ENCODE data around the gene GABRB3. TPM values are rescaled to one million over a fixed set of nuclear protein-coding genes. Genes with fewer than 3 reads are reported as not detected.

The GABRB3 gene
- total RNA-seq, 1 donor from 2014 or later: 8.8 TPM

DNA sequence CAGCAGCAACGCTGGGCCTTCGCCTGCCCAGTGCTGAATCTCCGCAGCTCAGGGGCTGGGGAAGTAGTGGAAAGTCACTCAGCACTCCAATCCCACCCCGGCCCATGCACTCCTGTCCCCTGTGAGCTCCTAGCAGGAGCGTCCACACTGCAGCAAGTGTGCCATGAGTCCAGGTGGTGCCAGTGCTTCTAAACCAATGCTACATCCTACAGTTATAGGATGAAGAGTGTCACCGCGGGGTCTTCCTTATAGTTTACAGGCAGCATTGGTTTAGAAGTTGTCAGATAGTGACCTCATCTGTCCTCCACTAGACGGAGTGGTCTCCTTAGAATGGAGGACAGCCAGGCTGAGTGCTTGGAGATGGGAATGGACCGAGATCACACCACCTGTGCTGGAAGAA, 221.4 kb downstream of the GABRB3 start:
- peaks cover 7% of the 10 kb centered on the region for H3K36me3 Mint-ChIP-seq
- H3K4me1 Mint-ChIP-seq: no peaks in the 10 kb centered on the region
- H3K27me3 Mint-ChIP-seq (ENCODE audit: insufficient read depth, low read depth): no peaks in the 10 kb centered on the region
- no peaks in the 10 kb centered on the region for H3F3A ChIP-seq (ENCODE audit: low read depth)
- H3K27ac ChIP-seq: no peak overlapping the region
- H3K9me3 Mint-ChIP-seq: no peaks in the 10 kb centered on the region
- no peaks in the 10 kb centered on the region for H3K9me3 ChIP-seq (ENCODE audit: low read depth)
- no peaks in the 10 kb centered on the region for H3K36me3 ChIP-seq
- H3K4me3 Mint-ChIP-seq: no peak overlapping the region
- H4K20me1 ChIP-seq (ENCODE audit: low read depth): no peaks in the 10 kb centered on the region
- H3K4me2 ChIP-seq: no peak overlapping the region
- H3K27me3 ChIP-seq: no peaks in the 10 kb centered on the region
- no peaks in the 10 kb centered on the region for H3K4me1 ChIP-seq
- H2AFZ ChIP-seq (replicated peaks): no peak overlapping the region
- H3K79me2 ChIP-seq (ENCODE audit: low read depth): no peaks in the 10 kb centered on the region
- H3K4me3 ChIP-seq: no peak overlapping the region
- no peak for DNase-seq (ENCODE audit: low spot score)
- TF ChIP-seq CTCF (IDR thresholded peaks at IDR 0.05) (no peak), EZH2 (IDR thresholded peaks at IDR 0.05) (no peak), EZH2phosphoT487 (IDR thresholded peaks at IDR 0.05) (no peak)
- no peak overlapping the region for H3K9ac ChIP-seq
- H3K27ac Mint-ChIP-seq: no peak overlapping the region

GRCh38 chr15:26550880-26551279, 222.0 kb downstream of the GABRB3 start:
- Histone ChIP-seq H3K9ac (no peak overlapping the region), H4K20me1 (ENCODE audit: low read depth) (no peaks in the 10 kb centered on the region), H3F3A (ENCODE audit: low read depth) (no peaks in the 10 kb centered on the region), H3K79me2 (ENCODE audit: low read depth) (no peaks in the 10 kb centered on the region), H3K4me2 (no peak overlapping the region), H3K9me3 (ENCODE audit: low read depth) (no peaks in the 10 kb centered on the region), H3K36me3 (no peaks in the 10 kb centered on the region), H3K4me1 (no peaks in the 10 kb centered on the region), H3K27ac (no peak overlapping the region), H3K4me3 (no peak overlapping the region), H3K27me3 (no peaks in the 10 kb centered on the region), H2AFZ (replicated peaks) (no peak overlapping the region)
- no peak for DNase-seq (ENCODE audit: low spot score)
- Mint-ChIP-seq H3K4me1 (no peaks in the 10 kb centered on the region), H3K36me3 (peaks cover 9% of the 10 kb centered on the region), H3K27me3 (ENCODE audit: insufficient read depth, low read depth) (no peaks in the 10 kb centered on the region), H3K4me3 (no peak overlapping the region), H3K27ac (no peak overlapping the region), H3K9me3 (no peaks in the 10 kb centered on the region)
- TF ChIP-seq CTCF (IDR thresholded peaks at IDR 0.05) (no peak), EZH2 (IDR thresholded peaks at IDR 0.05) (no peak), EZH2phosphoT487 (IDR thresholded peaks at IDR 0.05) (no peak)

DNA sequence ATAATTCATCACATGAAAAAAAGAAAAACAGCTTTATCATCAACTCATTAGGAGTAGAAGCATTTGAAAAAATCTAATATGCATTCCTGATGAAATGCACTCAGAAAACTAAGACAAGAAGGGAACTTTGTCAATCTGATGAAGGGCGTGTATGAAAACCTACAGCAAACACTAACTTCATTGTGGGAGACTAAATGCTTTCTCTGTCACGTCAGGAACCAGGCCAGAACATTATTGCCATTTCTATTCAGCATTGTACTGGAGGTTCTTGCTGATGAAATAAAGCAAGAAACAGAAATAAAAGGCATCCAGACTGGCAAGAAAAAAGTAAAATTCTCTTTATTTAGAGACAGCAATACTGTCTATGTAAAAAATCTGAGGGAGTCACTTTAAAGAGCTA, 235.2 kb downstream of the GABRB3 start:
- no peaks in the 10 kb centered on the region for H3K36me3 ChIP-seq
- no peak for DNase-seq (ENCODE audit: low spot score)
- no peaks in the 10 kb centered on the region for H3F3A ChIP-seq (ENCODE audit: low read depth)
- no peaks in the 10 kb centered on the region for H3K79me2 ChIP-seq (ENCODE audit: low read depth)
- H3K4me2 ChIP-seq: no peak overlapping the region
- peaks cover 15% of the 10 kb centered on the region for H3K9me3 Mint-ChIP-seq
- no peak overlapping the region for H3K4me3 Mint-ChIP-seq
- TF ChIP-seq EZH2 (IDR thresholded peaks at IDR 0.05) (no peak), EZH2phosphoT487 (IDR thresholded peaks at IDR 0.05) (no peak), CTCF (IDR thresholded peaks at IDR 0.05) (no peak)
- no peaks in the 10 kb centered on the region for H4K20me1 ChIP-seq (ENCODE audit: low read depth)
- H2AFZ ChIP-seq (replicated peaks): no peak overlapping the region
- H3K27me3 ChIP-seq: no peaks in the 10 kb centered on the region
- no peaks in the 10 kb centered on the region for H3K27me3 Mint-ChIP-seq (ENCODE audit: insufficient read depth, low read depth)
- H3K4me3 ChIP-seq: no peak overlapping the region
- H3K27ac ChIP-seq: no peak overlapping the region
- H3K36me3 Mint-ChIP-seq: no peaks in the 10 kb centered on the region
- H3K27ac Mint-ChIP-seq: no peak overlapping the region
- H3K4me1 Mint-ChIP-seq: no peaks in the 10 kb centered on the region
- H3K9ac ChIP-seq: no peak overlapping the region
- H3K9me3 ChIP-seq (ENCODE audit: low read depth): no peaks in the 10 kb centered on the region
- no peaks in the 10 kb centered on the region for H3K4me1 ChIP-seq

Data from neural progenitor cell (in vitro differentiated cells).